SK-N-SH (cell line): ENCODE results near the gene SFT2D3.
A peak's percentile ranks its signal among the peaks of the same experiment; 100 is the strongest.

Source experiments
- CTCF ChIP-seq: fragments of 200-600 bp; sonication (generic); IDR thresholded peaks from 2 replicates; pipeline ENCODE4 v1.6.1; 2017; ENCODE audit warnings: antibody characterized with exemption, mild to moderate bottlenecking, moderate library complexity
- GABPA ChIP-seq: IDR thresholded peaks from 2 replicates; pipeline ENCODE4 v1.4.0; 2012; ENCODE audit warnings: low read depth, mild to moderate bottlenecking

GRCh38 chr2:127695491-127696472 lies 5.5 kb upstream of the SFT2D3 start:
- no peak for TF ChIP-seq GABPA
- TF ChIP-seq CTCF: peak; percentile 46
